Mesendoderm (in vitro differentiated cells): ENCODE measurements around the gene SPATA31E1.
A peak's percentile ranks its signal among the peaks of the same experiment; 100 is the strongest.

Source experiments
- DNase-seq: peaks from one replicate; pipeline ENCODE4 v3.0.0; 2013
- H2AK5ac ChIP-seq: 2 replicates; pipeline ENCODE4 v1.6.1; 2013; ENCODE audit warnings: low read length, inconsistent platforms
- H2BK120ac ChIP-seq: 2 replicates; pipeline ENCODE4 v1.6.1; 2013; ENCODE audit warnings: low read depth, mild to moderate bottlenecking, low read length, moderate library complexity, mixed read lengths
- H2BK15ac ChIP-seq: replicated peaks from 2 replicates; pipeline ENCODE4 v1.6.1; 2013; ENCODE audit warnings: low read depth, mild to moderate bottlenecking, moderate library complexity
- H2BK5ac ChIP-seq: 2 replicates; pipeline ENCODE4 v1.6.1; 2013; ENCODE audit warnings: low read length, inconsistent platforms
- H3K18ac ChIP-seq: 2 replicates; pipeline ENCODE4 v1.6.1; 2013; ENCODE audit warnings: mild to moderate bottlenecking, low read length, mixed read lengths
- H3K23ac ChIP-seq: one replicate; pipeline ENCODE4 v1.6.1; 2013; ENCODE audit warnings: low read length
- H3K27ac ChIP-seq: 2 replicates; pipeline ENCODE4 v1.5.1; 2013; ENCODE audit warnings: low read depth, mild to moderate bottlenecking, inconsistent platforms, low read length, moderate library complexity
- H3K27me3 ChIP-seq: 2 replicates; pipeline ENCODE4 v1.6.1; 2013; ENCODE audit warnings: low read length, control low read depth, mild to moderate bottlenecking, inconsistent platforms; ENCODE audit not compliant: insufficient read depth, poor library complexity
- H3K36me3 ChIP-seq: 2 replicates; pipeline ENCODE4 v1.6.1; 2013; ENCODE audit warnings: low read length, inconsistent platforms; ENCODE audit not compliant: control insufficient read depth, insufficient read depth
- H3K4ac ChIP-seq: one replicate; pipeline ENCODE4 v1.6.1; 2013; ENCODE audit warnings: low read depth, mild to moderate bottlenecking, low read length, moderate library complexity
- H3K4me1 ChIP-seq: 2 replicates; pipeline ENCODE4 v1.6.1; 2013; ENCODE audit warnings: low read depth, low read length, inconsistent platforms; ENCODE audit not compliant: control insufficient read depth
- H3K4me2 ChIP-seq: 2 replicates; pipeline ENCODE4 v1.6.1; 2013; ENCODE audit warnings: low read length
- H3K4me3 ChIP-seq: 2 replicates; pipeline ENCODE4 v1.5.1; 2013; ENCODE audit warnings: mild to moderate bottlenecking, low read length
- H3K56ac ChIP-seq: one replicate; pipeline ENCODE4 v1.6.1; 2013; ENCODE audit warnings: low read length
- H3K79me1 ChIP-seq: 2 replicates; pipeline ENCODE4 v1.6.1; 2013; ENCODE audit warnings: low read length, inconsistent platforms
- H3K79me2 ChIP-seq: 2 replicates; pipeline ENCODE4 v1.6.1; 2013; ENCODE audit warnings: mild to moderate bottlenecking, low read length; ENCODE audit not compliant: control insufficient read depth, insufficient read depth
- H3K9ac ChIP-seq: 2 replicates; pipeline ENCODE4 v1.6.1; 2013; ENCODE audit warnings: low read length, inconsistent platforms
- H4K5ac ChIP-seq: one replicate; pipeline ENCODE4 v1.6.1; 2013; ENCODE audit warnings: low read length
- H4K8ac ChIP-seq: one replicate; pipeline ENCODE4 v1.6.1; 2013; ENCODE audit warnings: low read depth, mild to moderate bottlenecking, control low read depth, low read length, moderate library complexity
- WGBS: extraction: QIAGEN DNeasy Blood & Tissue Kit; methylation state at CpG from one replicate; pipeline ENCODE4 v1.1.7; 2013; ENCODE audit warnings: low lambda C conversion rate, missing lambda C conversion rate; ENCODE audit not compliant: insufficient coverage; ENCODE audit errors: extremely low coverage; 5-methylcytosine and 5-hydroxymethylcytosine counted together

The SPATA31E1 gene

GRCh38 chr9:87883990-87884389 is 1.3 kb downstream of the SPATA31E1 start:
- Histone ChIP-seq H3K4me3 (no peak overlapping the region), H3K36me3 (no peaks in the 10 kb centered on the region), H3K27me3 (no peaks in the 10 kb centered on the region), H3K23ac (no peak overlapping the region), H3K79me2 (no peaks in the 10 kb centered on the region), H3K79me1 (no peaks in the 10 kb centered on the region), H2BK15ac (no peak overlapping the region), H3K4ac (no peak overlapping the region), H3K4me1 (no peaks in the 10 kb centered on the region), H2BK120ac (no peak overlapping the region), H3K56ac (no peak overlapping the region), H4K5ac (no peak overlapping the region), H3K18ac (no peak overlapping the region), H3K27ac (no peak overlapping the region), H4K8ac (no peak overlapping the region), H2BK5ac (no peak overlapping the region), H2AK5ac (no peak overlapping the region), H3K4me2 (no peak overlapping the region), H3K9ac (no peak overlapping the region)
- no CpG with 5 or more reads among the region's 8 CpGs for WGBS
- DNase-seq: peak; percentile 60

GRCh38 chr9:87884578-87885459 is 2.1 kb downstream of the SPATA31E1 start:
- no peak overlapping the region for H3K9ac ChIP-seq
- H3K79me2 ChIP-seq: no peaks in the 10 kb centered on the region
- H3K23ac ChIP-seq: no peak overlapping the region
- no peak overlapping the region for H3K27ac ChIP-seq
- WGBS: no CpG with 5 or more reads among the region's 17 CpGs
- no peak overlapping the region for H3K18ac ChIP-seq
- no peak overlapping the region for H2BK120ac ChIP-seq
- H3K79me1 ChIP-seq: no peaks in the 10 kb centered on the region
- H3K56ac ChIP-seq: no peak overlapping the region
- no peaks in the 10 kb centered on the region for H3K4me1 ChIP-seq
- H3K36me3 ChIP-seq: no peaks in the 10 kb centered on the region
- no peak overlapping the region for H3K4me3 ChIP-seq
- no peak overlapping the region for H4K8ac ChIP-seq
- DNase-seq: no peak
- H2AK5ac ChIP-seq: no peak overlapping the region
- H2BK15ac ChIP-seq: no peak overlapping the region
- H3K4ac ChIP-seq: no peak overlapping the region
- no peak overlapping the region for H3K4me2 ChIP-seq
- H4K5ac ChIP-seq: no peak overlapping the region
- H3K27me3 ChIP-seq: no peaks in the 10 kb centered on the region
- H2BK5ac ChIP-seq: no peak overlapping the region

- WGBS: no CpG with 5 or more reads among the region's 13 CpGs
- DNase-seq: no peak
These were observed 3.0 kb downstream of the SPATA31E1 start for GRCh38 chr9:87885484-87886189.

GRCh38 chr9:87886210-87886932 is 3.7 kb downstream of the SPATA31E1 start:
- H3K23ac ChIP-seq: no peak overlapping the region
- no peaks in the 10 kb centered on the region for H3K79me1 ChIP-seq
- no peak overlapping the region for H3K9ac ChIP-seq
- no peak for DNase-seq
- H2AK5ac ChIP-seq: no peak overlapping the region
- no peaks in the 10 kb centered on the region for H3K27me3 ChIP-seq
- no peak overlapping the region for H4K5ac ChIP-seq
- H2BK15ac ChIP-seq: no peak overlapping the region
- H3K56ac ChIP-seq: no peak overlapping the region
- H3K4me2 ChIP-seq: no peak overlapping the region
- H4K8ac ChIP-seq: no peak overlapping the region
- WGBS: no CpG with 5 or more reads among the region's 11 CpGs
- H3K18ac ChIP-seq: no peak overlapping the region
- H3K4ac ChIP-seq: no peak overlapping the region
- no peak overlapping the region for H3K4me3 ChIP-seq
- no peak overlapping the region for H2BK120ac ChIP-seq
- no peaks in the 10 kb centered on the region for H3K4me1 ChIP-seq
- H3K79me2 ChIP-seq: no peaks in the 10 kb centered on the region
- no peaks in the 10 kb centered on the region for H3K36me3 ChIP-seq
- no peak overlapping the region for H3K27ac ChIP-seq
- H2BK5ac ChIP-seq: no peak overlapping the region

More at GRCh38 chr9:87885484-87886189, 3.0 kb downstream of the SPATA31E1 start:
- no peak overlapping the region for H2BK5ac ChIP-seq
- H3K27me3 ChIP-seq: no peaks in the 10 kb centered on the region
- H3K79me1 ChIP-seq: no peaks in the 10 kb centered on the region
- H3K23ac ChIP-seq: no peak overlapping the region
- H3K4me1 ChIP-seq: no peaks in the 10 kb centered on the region
- H3K4me3 ChIP-seq: no peak overlapping the region
- H4K8ac ChIP-seq: no peak overlapping the region
- H3K36me3 ChIP-seq: no peaks in the 10 kb centered on the region
- H3K9ac ChIP-seq: no peak overlapping the region
- H3K79me2 ChIP-seq: no peaks in the 10 kb centered on the region
- H4K5ac ChIP-seq: no peak overlapping the region
- H3K18ac ChIP-seq: no peak overlapping the region
- no peak overlapping the region for H3K27ac ChIP-seq
- no peak overlapping the region for H2BK120ac ChIP-seq
- no peak overlapping the region for H2BK15ac ChIP-seq
- H3K56ac ChIP-seq: no peak overlapping the region
- H2AK5ac ChIP-seq: no peak overlapping the region
- H3K4me2 ChIP-seq: no peak overlapping the region
- no peak overlapping the region for H3K4ac ChIP-seq

- no peak overlapping the region for H2BK5ac ChIP-seq
- H3K79me2 ChIP-seq: no peaks in the 10 kb centered on the region
These were observed 4.3 kb downstream of the SPATA31E1 start for GRCh38 chr9:87886933-87887505.

More at GRCh38 chr9:87886933-87887505, 4.3 kb downstream of the SPATA31E1 start:
- no peak overlapping the region for H3K4me3 ChIP-seq
- H4K5ac ChIP-seq: no peak overlapping the region
- H2AK5ac ChIP-seq: no peak overlapping the region
- no peaks in the 10 kb centered on the region for H3K79me1 ChIP-seq
- H3K18ac ChIP-seq: no peak overlapping the region
- H3K4ac ChIP-seq: no peak overlapping the region
- no peak overlapping the region for H3K27ac ChIP-seq
- no peaks in the 10 kb centered on the region for H3K4me1 ChIP-seq
- no peak overlapping the region for H2BK120ac ChIP-seq
- no peak overlapping the region for H3K4me2 ChIP-seq
- H3K36me3 ChIP-seq: no peaks in the 10 kb centered on the region
- no peak overlapping the region for H4K8ac ChIP-seq
- DNase-seq: no peak
- H3K27me3 ChIP-seq: no peaks in the 10 kb centered on the region
- no peak overlapping the region for H3K9ac ChIP-seq
- no peak overlapping the region for H3K23ac ChIP-seq
- H2BK15ac ChIP-seq: no peak overlapping the region
- no CpG with 5 or more reads among the region's 13 CpGs for WGBS
- no peak overlapping the region for H3K56ac ChIP-seq
